Measurements from ENCODE around the gene HSD11B1.

Gene HSD11B1

DNA sequence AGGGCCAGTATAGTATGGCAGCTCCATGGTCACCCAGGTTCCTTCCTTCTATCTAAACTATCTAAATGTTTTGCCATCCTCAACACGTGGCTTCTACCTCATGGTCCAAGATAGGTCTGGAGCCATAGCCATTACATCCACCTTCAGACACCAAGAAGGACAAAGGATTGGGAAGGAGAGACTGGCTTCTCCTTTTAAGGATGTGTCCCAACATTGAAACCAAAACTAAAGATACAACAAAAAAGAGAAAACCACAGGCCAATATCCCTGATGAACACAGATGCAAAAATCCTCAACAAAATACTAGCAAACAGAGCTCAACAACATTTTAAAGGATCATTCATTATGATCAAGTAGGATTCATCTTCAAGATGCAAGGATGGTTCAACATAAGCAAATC lies 24.8 kb downstream of the HSD11B1 start:
- no peak for DNase-seq

DNA sequence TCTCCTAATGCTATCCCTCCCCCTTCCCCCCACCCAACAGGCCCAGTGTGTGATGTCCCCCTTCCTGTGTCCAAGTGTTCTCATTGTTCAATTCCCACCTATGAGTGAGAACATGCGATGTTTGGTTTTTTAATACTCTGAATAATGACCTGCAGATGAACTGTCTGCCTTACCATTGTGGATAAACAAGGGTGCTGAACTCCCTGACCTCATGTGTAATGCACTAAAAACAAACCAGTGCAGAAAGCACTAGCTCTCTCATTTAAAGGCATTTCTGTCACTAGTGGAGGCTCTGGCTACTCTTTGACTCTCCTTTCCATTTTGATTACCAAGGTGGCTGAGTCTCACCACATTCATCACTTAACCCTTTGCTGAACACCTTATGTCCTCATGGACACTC lies 28.1 kb downstream of the HSD11B1 start:
- no peak for DNase-seq

DNA sequence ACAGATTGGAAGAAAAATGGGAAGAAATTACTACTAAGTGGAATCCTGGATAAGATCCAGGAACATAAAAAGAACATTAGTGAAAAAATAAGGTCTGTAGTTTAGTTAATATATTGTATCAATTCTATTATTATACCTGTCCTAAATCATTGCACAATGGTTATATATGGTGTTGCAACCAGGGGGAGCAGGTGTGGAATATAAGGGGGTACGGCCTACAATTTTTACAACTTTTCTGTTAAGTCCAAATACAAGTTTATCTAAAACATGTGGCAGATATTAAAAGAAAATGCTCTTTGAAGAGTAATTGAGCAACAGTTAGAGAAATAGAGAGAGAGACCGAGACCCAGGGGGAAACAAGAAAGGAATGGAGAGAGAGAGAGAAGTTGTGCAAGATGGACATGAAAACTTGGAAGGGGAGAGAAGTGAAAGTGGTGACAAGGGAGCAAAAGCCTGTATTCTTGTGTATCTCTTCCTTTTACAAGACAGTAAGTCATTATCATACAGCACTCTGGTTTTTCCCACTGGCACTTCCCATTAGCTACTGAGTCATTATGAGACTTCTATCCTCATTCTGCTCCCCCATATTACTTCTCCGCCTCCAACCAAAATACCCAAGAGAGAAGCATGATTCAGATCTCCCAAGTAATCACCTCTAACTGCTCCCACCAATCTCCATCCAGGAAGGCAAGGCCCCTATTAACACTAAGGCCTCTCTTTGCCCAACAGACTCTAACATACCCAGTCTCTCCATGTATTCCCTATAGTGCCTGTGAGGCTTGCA lies 29.0 kb downstream of the HSD11B1 start:
- DNase-seq, result no peak

DNA sequence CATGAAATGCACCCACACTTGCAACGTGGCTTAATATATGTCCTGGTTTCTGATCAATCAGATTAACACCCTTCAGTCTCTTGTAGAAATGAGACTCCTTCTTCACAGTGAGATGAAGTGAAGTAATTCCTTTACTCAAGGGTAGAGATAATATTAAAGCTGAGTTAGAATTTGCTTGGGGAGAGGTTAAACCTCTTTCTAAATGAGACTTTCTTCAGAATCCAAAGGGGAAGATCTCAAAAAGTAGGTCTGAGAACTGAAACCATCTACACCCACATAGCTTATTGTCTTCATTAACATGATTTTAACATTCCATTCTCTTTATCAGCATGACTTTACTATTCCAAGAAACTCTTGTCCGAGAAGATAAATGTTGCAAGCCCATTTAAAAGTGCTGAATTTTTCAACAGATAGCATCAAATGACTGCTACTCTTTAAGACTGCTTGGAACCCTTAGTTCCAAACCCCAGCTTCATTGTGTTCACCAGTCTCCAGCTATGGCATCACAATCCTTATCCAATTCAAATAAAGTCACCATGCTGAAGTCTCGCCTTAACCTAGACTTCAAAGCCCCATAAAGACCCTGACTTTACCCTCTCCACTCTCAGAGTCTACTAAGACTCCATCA lies 32.0 kb downstream of the HSD11B1 start:
- no peak for DNase-seq

DNA sequence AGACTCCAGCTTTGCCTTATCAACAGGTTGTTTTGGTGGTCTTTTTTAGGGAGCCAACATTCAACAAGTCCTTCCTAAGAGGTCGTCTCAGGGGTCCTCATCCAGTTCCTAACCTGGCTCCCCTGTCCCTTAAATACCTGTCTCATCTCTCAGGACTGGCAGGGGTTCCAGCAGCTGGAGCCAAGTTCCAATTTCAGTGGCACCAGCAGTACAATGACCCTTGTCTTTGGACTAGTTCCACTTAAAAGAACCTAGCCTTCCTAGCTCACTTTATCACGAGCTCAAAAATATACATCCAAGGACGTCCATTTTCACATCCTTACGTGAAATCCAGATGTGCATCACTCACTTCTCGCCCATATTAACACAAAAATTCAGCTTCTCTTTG lies 32.5 kb downstream of the HSD11B1 start:
- DNase-seq, result no peak

DNA sequence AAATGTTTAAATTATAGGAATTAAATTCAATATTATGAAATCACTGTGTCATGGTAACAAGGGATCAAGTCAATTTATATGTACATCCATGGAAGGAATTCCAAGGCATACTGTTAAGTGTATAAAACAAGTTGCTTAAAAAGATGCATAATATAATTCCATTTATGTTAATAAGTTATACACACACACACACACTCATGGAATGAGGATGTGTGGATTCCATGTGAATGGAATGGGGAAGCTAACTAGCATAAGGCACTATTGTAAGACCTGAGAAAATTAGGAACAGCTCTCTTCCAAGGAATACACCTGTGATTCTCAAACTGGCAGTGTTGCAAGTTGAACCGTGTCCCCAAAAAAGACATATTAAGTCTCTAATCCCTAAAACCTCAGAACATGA lies 33.6 kb downstream of the HSD11B1 start:
- no peak for DNase-seq

DNA sequence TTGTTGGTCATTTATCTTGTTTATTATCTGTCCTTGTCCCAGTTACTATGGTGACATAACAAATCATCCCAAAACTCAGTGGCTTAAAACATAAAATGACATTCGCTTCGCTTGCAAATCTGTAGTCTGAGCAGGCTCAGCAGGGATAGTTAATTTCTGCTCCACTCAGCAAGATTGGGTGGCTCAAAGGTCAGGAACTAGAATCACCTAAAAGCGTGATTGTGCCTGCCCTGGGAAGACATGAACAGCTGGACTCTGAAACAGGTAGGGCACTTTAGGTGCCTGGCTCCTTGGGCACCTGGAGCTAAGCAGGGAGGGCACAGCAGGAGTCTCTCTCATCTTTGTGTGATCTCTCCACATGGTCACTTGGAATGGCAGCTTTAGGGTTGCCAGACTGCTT lies 36.5 kb downstream of the HSD11B1 start:
- no peak for DNase-seq

DNA sequence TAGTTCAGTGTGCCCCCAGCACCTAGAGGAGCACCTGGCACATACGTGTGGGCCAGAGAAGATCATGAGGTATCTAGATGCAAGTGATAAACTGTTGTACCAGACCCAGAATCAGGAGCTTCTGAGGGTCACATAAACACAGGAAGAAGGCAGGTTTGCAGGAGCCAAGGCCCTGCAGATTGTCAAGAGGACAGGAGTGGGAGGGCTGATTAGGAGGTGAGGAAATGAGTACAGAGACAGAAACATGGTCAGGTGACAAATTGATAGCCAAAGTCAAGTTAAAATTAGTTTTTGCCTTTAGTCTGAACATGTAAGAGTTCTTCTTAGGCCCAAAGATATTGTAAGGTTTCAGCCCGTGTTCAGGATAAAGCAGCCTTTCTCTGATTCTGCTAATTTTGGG lies 37.2 kb downstream of the HSD11B1 start:
- no peak for DNase-seq

DNA sequence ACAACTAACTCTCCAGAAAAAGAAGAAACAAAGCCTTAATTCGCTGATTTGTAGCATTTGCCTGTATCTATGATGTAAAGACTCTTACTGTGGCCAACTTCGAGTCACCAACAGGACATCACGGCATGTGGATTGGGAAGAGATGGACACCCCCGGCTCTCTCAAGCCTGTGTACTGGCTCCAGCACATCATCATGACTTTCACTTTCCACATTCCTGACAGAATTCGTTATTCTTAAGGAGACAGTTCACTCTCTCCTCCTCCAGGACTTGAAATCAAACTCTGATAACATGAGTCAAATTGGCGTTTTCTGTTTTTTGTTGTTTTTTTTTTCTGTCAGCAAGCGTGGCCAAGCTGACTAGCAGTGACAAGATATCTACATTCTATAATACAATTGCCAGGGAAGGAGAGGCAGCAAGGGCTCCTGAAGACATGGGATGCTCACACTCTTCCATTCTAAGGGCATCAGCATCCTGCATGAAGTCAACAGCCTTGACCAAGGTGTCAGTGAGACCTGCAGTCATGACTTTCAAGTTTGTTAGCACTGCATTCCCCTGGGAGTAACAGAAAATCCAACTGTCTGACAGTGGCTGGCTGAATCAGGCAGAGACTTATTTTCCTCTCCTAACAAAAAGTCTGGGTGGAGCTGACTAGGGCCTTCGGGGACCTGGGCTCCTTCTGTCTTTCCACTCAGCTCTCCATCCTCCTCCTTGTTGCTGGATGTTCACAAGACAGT lies 37.9 kb downstream of the HSD11B1 start:
- no peak for DNase-seq

DNA sequence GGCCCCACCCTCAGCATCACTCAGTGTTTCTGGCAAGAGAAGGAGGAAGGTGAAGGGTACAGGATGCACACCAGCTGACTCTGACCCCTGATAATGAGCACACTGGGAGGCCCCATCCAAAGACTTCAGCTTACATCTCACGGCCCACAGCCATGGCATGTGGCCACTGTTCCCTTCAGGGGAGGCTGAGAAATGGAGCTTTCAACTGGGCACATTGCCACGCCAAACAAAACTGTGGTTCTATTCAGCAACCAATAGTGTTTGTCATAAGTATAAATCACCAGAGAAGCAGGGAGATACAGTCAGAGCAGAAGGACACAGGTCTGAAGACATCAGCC lies 38.5 kb downstream of the HSD11B1 start:
- DNase-seq, result peak; percentile 19

DNA sequence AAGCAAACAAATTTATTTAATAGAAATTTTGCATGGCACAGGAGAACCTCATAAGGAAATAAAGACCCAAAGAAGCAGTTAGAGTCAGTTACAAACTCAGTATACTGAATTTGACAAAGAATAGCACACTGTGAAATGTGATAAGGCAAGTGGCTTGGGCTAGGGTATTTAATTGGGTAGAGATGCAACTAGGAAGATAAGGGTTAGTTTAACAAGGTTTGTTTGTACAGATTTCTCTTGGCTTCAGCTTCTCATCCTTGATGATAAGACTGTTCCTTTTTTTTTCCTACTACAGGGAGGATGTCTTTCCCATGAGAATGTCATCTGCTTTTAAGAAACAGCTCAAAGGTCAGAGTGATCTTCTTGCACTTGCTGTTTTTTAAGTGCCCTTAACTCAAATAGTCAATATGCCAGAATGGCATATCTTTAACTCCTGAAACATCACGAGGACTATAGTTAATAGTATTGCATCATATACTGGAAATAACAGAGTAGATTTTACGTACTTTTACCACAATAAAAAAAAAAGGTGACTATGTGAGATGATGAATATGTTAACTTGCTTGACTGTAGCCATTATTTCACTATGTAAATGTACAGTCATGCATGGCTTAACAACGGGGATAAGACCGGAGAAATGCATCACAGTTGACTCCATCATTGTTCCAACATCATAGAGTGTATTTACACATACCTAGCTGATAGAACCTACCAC lies 42.0 kb downstream of the HSD11B1 start:
- no peak for DNase-seq

DNA sequence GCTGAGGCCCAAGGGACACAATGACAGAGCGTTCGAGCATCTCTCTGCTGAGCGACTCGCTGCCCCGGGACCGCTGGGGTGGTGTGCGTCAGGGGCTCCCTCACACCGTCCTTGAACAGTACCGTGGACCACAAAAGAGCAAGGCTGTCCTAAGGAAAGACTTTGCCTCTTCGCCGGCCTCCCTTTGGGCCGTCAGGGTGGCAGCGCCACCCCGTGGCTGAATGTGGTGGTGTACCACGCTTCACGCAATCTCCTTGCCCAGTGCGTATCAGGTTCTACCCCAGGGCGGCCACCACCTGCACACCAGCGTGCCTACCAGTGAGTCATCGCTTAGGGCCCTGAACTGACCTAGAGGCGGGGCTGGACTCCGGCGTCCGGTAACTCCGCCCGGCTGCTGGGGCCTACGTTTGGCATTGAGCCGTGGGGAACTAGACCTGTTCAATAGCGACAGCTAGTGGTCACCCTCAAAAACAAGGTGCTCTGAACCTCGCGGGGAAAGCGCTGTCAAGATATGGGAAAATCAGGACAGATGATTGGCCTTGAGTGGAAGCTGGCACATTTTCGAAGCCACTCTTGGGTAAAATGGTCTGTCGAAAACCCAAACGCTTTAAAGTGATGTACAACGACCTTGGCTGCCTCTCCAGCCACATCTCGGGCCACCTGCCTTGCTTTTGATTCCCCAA lies 43.1 kb downstream of the HSD11B1 start:
- DNase-seq, result no peak

DNA sequence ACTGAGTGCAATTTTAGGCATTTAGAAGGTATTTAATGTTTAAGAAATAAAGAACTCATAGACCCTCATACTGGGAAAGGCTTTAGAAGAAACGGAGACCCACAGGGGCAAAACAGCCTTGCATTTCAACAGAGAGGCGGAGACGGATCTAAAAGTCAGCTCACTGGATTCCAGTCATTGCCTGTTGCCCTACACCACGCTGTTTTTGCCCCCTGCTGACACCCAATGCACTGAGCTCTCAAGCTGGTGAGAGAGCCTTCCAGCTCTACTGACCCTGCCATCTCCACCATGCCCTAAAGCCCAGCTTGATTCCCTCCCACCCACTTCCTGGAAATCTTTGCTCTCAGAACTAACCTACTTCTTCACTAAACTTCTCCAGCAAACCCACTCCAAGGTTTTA lies 44.0 kb downstream of the HSD11B1 start:
- DNase-seq, result no peak

DNA sequence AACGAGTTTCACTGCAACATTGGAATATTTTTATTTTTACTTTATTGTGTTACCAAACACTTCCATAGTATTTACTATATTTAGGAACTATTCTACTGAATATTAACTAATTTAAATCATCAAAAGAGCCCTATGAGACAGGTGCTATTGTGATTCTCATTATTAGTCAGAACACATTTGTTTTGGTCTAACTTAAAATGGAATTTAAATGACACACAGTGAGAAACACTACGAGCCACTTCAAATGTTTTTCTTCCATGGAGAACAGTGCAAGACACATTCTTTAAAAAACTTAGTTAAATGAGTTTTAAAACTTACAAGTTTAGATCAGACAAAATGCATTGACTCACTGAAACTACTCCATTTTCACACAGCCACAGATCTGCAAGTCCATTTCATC lies 44.6 kb downstream of the HSD11B1 start:
- no peak for DNase-seq

DNA sequence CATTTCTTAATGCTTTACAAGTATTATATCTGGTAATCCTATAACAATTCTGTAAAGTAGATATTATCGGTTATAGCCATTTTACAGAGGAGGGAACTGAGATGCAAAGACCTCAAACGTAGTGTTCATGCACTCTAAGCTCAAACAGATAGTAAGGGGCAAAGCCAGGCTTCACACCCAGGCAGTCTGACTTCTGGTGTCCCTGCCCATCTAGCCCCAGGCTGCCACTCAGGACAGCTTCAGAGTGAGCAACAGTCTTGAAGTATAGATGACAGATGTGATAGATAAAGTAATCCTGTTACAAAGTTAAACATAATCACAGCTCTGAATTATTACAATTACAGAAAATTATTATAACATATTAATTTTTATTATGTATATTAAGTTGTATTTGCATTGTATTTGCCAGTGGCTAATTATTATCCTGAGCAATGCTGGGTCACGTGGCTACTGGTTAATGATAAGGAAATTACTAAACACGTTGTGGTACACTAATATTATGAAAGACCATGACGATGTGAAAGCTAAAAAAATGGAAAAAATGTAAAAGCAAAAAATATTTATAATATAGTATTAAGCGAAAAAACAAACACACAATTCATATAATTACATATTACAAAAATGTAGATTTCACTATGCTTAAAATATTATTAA lies 45.2 kb downstream of the HSD11B1 start:
- DNase-seq, result no peak

DNA sequence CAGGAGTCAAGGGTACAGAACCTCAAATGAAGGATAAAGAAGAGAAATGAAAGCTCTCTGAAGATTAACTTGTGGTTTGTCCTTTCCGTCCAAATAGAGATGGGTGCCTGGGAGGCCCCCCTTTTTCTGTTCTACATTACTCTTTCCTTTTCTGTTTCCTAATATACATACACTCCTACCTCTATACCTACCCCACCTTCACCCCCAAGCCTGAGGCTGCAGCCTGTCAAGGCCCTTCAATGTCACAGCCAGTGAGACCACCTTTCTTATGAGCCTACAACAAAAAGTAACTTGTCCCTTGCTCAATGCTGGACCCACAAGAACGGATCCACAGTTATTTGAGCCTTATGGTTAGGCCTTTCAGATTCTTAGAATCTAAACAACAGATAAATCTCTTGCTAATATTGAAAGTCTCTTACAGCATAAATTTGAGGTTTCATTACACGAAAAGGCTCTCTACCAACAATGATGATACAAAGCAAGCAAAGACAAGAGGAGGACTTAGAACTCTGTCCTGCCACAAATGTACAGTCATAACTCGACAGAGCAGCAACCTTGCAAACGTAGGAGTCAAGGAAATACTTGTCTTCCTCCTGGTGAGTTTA lies 47.1 kb downstream of the HSD11B1 start:
- no peak for DNase-seq

DNA sequence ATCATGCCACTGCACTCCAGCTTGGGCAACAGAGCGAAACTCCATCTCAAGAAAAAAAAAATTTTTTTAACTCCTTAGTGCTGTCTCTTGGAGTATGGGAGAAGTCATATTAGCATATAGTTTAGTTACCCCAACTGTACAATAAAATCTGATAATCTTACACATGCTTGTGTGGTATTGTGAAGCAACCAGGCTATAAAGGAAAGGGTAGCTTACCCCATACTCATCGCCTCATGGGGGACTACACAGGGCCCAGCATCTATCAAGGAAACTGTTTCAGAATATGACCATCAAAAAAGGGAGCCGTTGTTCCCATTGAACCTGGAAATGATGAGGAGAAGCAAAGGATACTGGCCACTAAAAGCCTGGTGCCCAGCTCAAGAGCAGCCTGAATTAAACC lies 48.2 kb downstream of the HSD11B1 start:
- no peak for DNase-seq

DNA sequence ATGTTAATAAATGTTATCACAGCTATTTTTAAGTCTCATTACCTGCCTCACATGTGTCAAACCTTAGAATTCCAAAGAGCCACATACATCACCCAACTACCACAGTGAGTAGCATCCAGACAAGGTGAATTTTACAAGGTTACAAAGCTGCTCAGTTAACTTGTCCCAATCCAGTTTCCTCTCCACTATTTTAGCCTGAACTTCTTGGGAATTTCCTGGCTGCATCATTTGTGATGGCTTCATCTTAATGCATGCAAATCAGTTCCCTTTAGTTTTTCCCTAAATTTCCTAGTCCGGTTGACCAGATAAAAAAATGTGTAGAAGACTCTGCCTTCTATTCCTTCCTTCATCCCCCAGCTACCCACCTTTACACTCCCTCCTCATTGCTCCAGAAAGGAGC lies 50.6 kb downstream of the HSD11B1 start:
- no peak for DNase-seq

DNA sequence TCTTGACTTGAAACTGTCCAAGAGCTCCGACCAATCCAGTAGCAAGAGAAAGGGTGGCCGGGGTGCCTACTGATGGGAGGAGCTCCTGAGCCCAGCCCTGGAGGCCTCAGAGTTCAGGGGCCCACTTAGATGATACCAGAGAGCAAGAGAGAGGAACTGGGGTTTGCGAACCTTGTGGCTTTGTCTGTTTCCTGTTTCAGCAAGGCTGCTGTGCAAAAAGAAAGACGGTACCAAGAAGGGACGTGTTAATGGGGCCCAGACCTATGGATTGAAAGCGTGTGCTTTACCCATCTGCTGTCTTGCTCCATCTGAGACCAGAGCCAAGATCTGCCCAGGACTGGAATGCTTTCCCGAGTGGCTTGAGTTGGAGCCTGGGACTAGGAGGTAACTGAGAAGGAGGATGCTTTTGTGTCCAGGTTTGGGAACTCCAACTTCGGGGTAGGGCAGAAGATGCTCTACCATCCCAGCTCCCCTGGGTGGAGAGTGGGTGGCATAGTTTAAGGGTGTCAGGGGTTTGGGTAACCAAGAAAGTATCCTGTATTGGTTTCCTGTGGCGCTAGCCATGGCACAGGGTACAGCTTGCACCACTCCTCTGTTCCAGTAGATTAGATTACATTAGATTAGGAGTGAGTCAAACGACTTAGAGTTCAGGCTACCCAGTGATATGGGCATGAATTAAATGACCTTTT lies 51.4 kb downstream of the HSD11B1 start, which contains the start of gene TRAF3IP3:
Gene TRAF3IP3 (plus strand): TSS at position 128 of the 689 bp plus-strand sequence. CDS start 3,987 bp downstream, outside the sequence.
- no peak for DNase-seq

DNA sequence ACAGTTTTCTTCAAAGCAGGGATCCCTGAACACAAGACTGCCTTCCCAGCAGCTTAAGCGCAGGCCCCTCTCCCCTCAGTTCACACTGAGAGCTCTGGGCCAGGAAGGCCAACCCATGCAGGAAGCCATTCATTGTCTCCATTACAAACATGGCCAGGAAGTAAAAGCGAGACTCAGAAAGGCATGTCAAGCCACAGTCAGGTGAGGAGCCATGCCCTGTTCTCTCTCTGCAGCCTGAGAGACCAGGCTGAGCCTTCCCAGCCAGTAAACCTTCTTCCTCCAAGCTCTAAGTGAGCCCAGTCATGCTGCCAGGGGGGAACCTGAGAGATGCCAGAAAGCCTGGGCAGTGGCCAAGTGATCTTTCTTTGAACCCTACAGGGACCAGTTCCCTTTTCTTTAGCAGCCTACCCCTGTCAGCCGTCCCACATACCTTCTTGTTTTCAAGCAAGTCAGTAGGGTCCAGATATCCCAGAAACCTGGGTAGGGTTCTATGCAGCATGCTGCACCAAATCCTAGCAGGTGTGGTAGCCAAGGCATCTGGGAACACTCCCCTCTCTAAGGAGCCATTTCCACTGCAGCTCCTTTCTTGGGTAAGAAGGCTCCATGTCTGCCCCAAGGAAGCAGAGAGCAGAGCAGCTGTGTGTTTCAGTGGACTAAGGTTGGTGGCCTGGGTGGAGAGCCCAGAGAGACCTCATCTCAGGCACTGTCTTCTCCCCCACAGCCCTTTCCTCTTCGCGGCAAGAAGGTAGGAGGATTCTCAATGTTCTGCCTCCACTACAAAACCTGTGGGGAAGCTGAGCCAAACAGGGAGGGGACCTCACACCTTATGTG lies 52.2 kb downstream of the HSD11B1 start:
- DNase-seq, result no peak
